Tibial nerve (tissue), 4 donors: ENCODE results near the gene CLIC1.

Source experiments
- CTCF ChIP-seq, 5 experiments: fragments of 200-600 bp in 3 of 5; fragments of 450-650 bp in 2 of 5; sonication (generic) in 3 of 5; IDR thresholded peaks; one replicate each; pipeline ENCODE4 v1.5.1; 2016 to 2019; ENCODE audit warnings: antibody characterized with exemption in 5 of 5, mild to moderate bottlenecking in 3 of 5, moderate library complexity in 2 of 5
- EP300 ChIP-seq, 2 donors: sonication (generic); formaldehyde crosslinking; IDR thresholded peaks; one replicate each; pipeline ENCODE4 v1.6.1; 2017; ENCODE audit warnings: antibody characterized with exemption in 2 of 2, mild to moderate bottlenecking in 1 of 2
- POLR2A ChIP-seq, 2 donors: fragments of 450-650 bp; IDR thresholded peaks; one replicate each; pipeline ENCODE4 v1.6.1; 2017; ENCODE audit warnings: antibody characterized with exemption in 2 of 2, mild to moderate bottlenecking in 2 of 2, moderate library complexity in 2 of 2

- TF ChIP-seq CTCF (IDR thresholded peaks at IDR 0.05) (no peak), EP300 (IDR thresholded peaks at IDR 0.05) (no peak), POLR2A (IDR thresholded peaks at IDR 0.05) (no peak)
Measured at GRCh38 chr6:31732029-31732428, 4.3 kb downstream of the CLIC1 start.
